Stimulated activated CD4-positive, alpha-beta T cell treated with anti-CD3 and anti-CD28 coated beads, Interleukin-12 subunit alpha, Interleukin-12 subunit beta, amount 100 ng/mL, for 24 hours (primary cell): ENCODE data around the gene PRR9.
"Not testable (repeated sequence)": the region's sequence is repeated elsewhere in the genome, so short reads cannot be mapped to it uniquely, and the experiment has no call there.

ENCODE experiments used
- DNase-seq, 2 experiments: peaks; one replicate each; pipeline ENCODE4 v3.0.0-alpha.2; 2020; ENCODE audit warnings: low read depth in 2 of 2

Gene PRR9

GRCh38 chr1:153229076-153229829 is 11.9 kb downstream of the PRR9 start:
- DNase-seq, result not testable (repeated sequence)

- DNase-seq, result no peak
Measured at GRCh38 chr1:153231363-153231762, 14.0 kb downstream of the PRR9 start.

- no peak for DNase-seq
Measured at GRCh38 chr1:153231785-153232184, 14.4 kb downstream of the PRR9 start.

- DNase-seq, result no peak
Measured at GRCh38 chr1:153232553-153232952, 15.2 kb downstream of the PRR9 start.

GRCh38 chr1:153233448-153233847 is 16.1 kb downstream of the PRR9 start:
- no peak for DNase-seq

GRCh38 chr1:153238527-153238926 is 21.1 kb downstream of the PRR9 start:
- no peak for DNase-seq

- no peak for DNase-seq
Measured at GRCh38 chr1:153242160-153242559, 24.8 kb downstream of the PRR9 start.

- DNase-seq, result no peak
Measured at GRCh38 chr1:153245466-153245865, 28.1 kb downstream of the PRR9 start.

GRCh38 chr1:153246018-153246417 is 28.6 kb downstream of the PRR9 start:
- no peak for DNase-seq

GRCh38 chr1:153246825-153247224 is 29.4 kb downstream of the PRR9 start:
- DNase-seq, result no peak

GRCh38 chr1:153248176-153248879 is 30.9 kb downstream of the PRR9 start:
- DNase-seq, result no peak

- no peak for DNase-seq
Measured at GRCh38 chr1:153250166-153250565, 32.8 kb downstream of the PRR9 start.

GRCh38 chr1:153251087-153251486 is 33.7 kb downstream of the PRR9 start:
- DNase-seq, result no peak

GRCh38 chr1:153251562-153251961 is 34.2 kb downstream of the PRR9 start:
- no peak for DNase-seq

- no peak for DNase-seq
Measured at GRCh38 chr1:153251988-153252387, 34.6 kb downstream of the PRR9 start.

- DNase-seq, result no peak
Measured at GRCh38 chr1:153253076-153253475, 35.7 kb downstream of the PRR9 start.

- no peak for DNase-seq
Measured at GRCh38 chr1:153253693-153254092, 36.3 kb downstream of the PRR9 start.

GRCh38 chr1:153259387-153259786 is 42.0 kb downstream of the PRR9 start, which contains the start of gene LORICRIN:
TSS of gene LORICRIN (plus strand) at chr1:153259687. CDS start at chr1:153260950, 1,263 bp downstream.
- no peak for DNase-seq

- DNase-seq, result no peak
Measured at GRCh38 chr1:153260585-153261280, 43.3 kb downstream of the PRR9 start.

GRCh38 chr1:153261281-153262069 is 44.1 kb downstream of the PRR9 start:
- DNase-seq, result no peak

- no peak for DNase-seq
Measured at GRCh38 chr1:153262070-153262366, 44.6 kb downstream of the PRR9 start.
